Eye (tissue), 1 donor: ENCODE data around the gene PTS.
"Not testable (repeated sequence)": the region's sequence is repeated elsewhere in the genome, so short reads cannot be mapped to it uniquely, and the experiment has no call there.

Source experiments
- DNase-seq: peaks from one replicate; pipeline ENCODE4 v3.0.0-alpha.2; 2015

PTS gene

DNA sequence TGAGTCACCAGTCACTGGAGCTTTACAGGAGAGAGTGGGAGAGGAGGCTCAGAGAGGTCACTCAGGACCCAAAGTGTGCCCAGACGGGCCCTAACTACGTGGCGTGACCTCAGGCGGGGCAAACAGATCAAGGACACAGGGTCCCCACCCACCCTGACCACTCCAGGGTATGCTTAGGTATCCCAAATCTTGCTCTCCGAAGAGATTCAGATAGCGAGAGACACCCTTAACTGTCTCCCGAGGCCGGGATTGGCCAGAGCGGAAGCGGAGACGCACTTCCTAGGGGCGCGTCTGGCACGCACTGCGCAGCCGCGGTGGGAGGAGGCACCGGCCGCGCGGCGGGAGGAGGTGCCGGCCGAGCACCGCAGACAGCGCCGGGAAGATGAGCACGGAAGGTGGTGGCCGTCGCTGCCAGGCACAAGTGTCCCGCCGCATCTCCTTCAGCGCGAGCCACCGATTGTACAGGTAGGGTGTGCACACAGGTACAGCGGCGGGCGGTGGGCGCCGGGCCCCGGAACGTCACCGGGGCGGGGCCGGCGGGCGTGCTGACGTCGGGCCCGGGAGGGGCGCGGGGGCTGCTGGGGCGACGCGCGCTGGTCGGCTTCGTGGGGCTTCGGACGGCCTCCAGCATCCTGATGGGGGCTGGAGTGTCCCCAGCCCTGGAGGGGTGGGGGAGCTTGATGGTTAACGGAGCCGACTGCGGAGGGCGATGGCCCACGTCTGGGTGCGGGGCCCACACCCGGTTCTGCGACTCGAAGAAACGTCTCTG, at the start of gene PTS:
Gene PTS, plus strand, starts transcription at position 367 of the 769 bp plus-strand sequence. Its CDS starts 16 bp downstream, at position 383.
- peak; percentile 96 for DNase-seq

- DNase-seq: no peak
These were observed 48.6 kb upstream of the PTS start for GRCh38 chr11:112177589-112177988.

GRCh38 chr11:112178428-112178827, 47.8 kb upstream of the PTS start:
- no peak for DNase-seq

GRCh38 chr11:112178936-112179335, 47.3 kb upstream of the PTS start:
- no peak for DNase-seq

GRCh38 chr11:112179601-112180000, 46.6 kb upstream of the PTS start:
- DNase-seq: no peak

GRCh38 chr11:112182867-112183266, 43.4 kb upstream of the PTS start:
- no peak for DNase-seq

GRCh38 chr11:112185883-112186282, 40.3 kb upstream of the PTS start:
- DNase-seq: no peak

- DNase-seq: no peak
These were observed 39.9 kb upstream of the PTS start for GRCh38 chr11:112186304-112186703.

DNA sequence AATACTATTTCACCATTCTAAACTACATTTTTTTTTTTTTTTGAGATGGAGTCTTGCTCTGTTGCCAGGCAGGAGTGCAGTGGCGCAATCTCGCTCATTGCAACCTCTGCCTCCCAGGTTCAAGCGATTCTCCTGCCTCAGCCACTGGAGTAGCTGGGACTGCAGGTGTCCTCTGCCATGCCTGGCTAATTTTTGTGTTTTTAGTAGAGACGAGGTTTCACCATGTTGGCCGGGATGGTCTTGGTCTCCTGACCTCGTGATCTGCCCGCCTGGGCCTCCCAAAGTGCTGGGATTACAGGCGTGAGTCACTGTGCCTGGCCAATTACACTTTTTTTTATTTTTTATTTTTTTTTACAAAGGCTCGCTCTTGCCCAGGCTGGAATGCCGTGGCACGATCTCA, 31.1 kb upstream of the PTS start:
- DNase-seq: not testable (repeated sequence)

DNA sequence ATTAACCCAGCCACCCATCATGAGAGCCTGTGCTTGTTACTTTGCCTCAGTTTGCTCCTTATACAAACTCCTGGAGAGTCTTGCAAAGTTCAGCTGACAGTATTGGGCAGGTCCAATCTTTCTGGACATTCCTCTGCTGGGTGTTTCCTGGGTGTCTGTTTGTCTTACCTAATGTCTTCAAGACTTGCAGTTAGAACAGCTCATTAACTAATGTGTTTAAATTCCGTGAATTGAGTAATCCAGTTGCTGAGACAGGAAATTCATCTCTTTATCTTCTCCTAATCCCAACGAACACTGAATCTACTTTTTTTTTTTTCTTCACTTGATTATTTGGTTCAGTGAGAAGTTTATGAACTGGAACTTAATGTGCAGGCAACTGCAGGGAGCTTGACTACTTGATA, 30.3 kb upstream of the PTS start:
- DNase-seq: no peak

GRCh38 chr11:112196519-112197087, 29.6 kb upstream of the PTS start:
- no peak for DNase-seq

- not testable (repeated sequence) for DNase-seq
These were observed 27.1 kb upstream of the PTS start for GRCh38 chr11:112199101-112199500.

GRCh38 chr11:112200252-112200651, 26.0 kb upstream of the PTS start:
- DNase-seq: no peak

DNA sequence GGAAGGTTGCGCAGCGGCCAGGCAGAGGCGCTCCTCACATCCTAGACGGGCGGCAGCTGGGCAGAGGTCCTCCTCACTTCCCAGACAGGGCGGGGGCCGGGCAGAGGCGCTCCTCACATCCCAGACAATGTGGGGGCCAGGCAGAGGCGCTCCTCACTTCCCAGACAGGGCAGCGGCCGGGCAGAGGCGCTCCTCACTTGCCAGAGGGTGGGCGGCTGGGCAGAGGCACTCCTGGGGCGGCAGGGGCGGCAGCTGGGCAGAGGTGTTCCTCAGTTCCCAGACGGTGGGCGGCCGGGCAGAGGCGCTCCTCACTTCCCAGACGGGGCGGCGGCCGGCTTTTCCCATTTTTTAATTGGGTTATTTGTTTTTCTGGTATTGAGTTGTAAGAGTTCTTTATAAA, 20.2 kb upstream of the PTS start:
- DNase-seq: no peak

DNA sequence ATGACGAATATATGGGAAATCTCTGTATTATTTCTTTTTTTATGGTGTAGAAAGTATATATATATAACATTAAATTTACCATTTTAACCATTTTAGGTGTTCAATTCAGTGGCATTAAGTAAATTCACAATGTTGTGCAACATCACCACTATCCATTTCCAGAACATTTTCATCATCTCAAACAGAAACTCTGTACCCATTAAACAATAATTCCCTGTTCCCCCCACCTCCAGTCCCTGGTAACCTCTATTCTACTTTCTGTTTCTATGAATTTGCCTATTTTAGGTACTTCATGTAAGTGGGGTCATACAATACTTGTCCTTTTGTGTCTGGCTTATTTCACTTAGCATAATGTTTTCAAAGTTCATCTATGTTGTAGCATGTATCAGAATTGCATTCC, 15.3 kb upstream of the PTS start:
- no peak for DNase-seq

DNA sequence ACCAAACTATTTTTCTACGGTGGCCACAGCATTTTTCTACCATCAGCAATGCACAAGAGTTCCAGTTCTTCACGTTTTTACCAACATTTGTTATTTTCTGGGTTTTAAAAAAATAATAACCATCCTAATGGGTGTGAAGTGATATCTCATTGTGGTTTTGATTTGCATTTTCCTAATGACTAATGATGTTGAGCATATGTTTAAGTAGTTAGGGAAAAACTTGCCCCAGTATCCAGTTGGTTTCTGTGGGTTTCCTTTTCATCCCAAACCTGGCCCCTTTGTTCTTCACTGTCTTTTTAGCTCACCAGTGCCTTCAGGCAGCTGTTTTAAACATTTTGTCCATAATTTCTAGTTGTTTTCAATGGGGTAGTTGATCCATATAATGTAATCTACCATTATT, 14.7 kb upstream of the PTS start:
- DNase-seq: no peak

DNA sequence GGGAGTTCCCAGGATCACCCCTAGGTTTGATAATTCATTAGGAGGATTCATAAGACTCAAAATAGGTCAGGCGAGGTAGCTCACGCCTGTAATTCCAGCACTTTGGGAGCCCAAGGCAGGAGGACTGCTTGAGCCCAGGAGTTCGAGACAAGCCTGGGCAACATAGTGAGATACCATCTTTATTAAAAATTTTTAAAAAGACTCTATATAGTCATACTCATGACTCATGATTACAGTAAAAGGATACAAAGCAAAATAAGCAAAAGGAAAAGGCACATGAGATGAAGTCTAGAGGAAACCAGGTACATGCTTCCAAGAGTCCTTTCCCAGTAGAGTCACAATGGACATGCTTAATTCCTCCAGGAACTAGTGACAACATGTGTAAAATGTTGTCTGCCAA, 13.9 kb upstream of the PTS start:
- DNase-seq: no peak

DNA sequence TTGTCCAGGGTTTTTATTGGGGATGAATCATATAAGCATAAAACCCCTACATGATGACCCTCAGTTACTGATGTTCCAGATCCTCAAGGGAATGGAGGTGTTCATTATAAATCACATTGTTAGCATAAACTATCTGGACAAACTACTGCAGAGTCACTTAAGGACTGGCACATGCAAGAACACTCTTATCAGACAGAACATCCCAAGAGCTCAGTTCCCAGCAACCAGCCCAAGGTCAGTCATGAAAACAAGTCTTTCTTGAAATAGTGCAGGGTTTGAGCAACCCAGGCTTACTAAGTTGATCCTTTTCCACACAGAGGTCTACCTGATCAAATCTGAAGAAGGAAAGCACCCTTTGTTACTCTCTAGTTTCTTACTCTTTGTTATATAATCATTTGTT, 13.5 kb upstream of the PTS start:
- no peak for DNase-seq

DNA sequence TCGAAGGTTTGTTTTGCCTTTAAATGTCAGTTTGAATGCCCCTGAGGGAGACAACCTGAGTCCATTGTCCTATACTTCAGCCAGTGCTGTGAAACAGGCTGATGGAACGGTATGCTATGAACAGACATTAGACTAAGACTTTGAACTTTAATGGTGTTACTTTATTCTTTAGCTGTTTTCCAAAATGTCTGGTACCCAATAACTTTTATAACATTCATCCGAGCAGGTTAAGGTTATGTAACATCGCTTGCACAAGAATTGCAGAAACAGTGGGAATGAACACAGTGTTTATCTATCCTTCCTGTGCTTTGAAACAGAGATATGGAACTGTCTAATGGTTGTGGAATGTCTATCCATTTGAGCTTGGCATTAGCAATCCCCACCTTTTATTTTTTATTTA, 12.5 kb upstream of the PTS start:
- DNase-seq: no peak

GRCh38 chr11:112215621-112216020, 10.6 kb upstream of the PTS start:
- DNase-seq: no peak

DNA sequence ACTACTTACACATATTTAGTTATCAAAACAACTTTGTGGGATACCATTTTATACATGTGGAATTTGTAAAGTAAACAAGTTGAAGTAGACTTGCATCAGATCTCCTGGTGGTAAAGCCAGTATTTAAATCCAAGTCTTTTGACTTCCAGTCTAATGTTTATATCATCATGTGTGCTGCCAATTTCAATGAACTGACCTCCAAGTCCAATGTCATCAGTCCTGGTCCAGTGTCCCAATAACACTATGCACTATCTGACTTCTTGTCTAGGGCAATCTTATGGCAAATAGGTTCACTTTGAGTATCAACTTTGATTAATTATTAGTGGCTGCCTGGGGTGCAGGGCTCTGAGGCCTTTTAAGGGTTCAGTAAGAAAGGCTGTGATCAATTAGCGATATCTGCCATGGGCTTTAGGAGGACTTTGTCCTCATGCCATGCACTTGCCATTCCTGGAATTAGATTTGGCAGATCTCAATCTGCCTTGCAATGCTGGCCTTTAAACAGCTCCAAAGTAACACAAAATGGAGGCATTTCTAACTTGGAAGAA, 9.6 kb upstream of the PTS start:
- no peak for DNase-seq

DNA sequence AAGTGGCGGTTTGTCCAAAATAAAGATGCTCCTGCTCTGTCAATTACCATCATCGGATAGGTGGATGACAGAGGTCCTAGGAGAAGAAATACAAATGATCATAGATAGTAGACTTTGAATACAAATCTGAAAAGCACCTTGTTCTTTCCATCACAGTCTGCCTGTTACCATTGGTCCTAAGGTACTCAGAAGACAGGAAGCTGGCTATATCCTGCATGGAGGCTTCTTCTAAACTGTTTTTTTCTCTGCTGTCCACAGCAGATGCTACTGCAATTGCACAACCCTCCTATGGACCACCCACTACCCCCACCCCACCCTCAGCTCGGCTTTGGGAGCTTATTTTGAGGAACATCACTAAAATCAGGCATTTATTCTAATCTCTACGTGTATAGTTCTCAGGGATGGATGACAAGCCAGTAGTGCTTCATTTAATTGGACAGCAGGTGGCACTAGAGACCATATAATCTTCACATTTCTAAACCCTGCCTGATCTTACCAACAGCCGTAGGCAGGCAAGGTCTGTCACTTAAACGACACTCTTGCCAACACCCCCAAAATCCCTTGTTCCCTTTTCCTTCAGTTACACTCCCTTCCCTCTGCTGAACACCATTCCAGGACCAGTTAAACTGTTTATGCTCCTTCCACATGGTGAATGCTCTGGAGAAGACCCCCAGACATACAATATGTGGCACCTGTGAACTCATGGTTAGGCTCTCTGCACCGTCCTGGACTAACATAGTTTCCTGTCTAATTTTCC, 6.6 kb upstream of the PTS start:
- peak; percentile 94 for DNase-seq

DNA sequence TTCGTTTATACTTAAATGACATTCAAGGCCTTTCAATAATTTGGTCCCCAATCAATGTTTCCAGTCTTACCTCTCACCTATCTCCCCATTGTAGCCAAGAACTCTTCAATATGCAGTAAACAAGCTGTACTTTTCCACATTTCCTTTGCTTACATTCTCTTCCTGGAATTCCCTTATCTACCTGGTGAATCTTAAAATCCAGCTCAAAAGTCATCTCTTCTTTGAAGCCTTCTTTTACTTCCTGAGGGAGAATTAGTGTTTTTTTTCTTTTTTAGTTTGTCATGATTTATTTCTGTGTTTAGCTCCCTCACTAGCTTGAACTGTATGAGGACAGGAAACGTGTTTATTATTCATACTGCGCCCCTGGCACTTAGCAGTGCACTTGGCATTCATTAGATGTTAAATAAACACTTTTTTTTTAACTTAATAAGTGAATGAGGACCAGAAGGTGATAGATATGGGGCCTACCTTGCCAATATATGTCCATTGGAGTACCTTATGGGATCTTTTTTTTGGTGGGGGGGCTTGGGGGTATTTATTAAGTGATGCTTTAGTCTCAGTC, 4.9 kb upstream of the PTS start:
- DNase-seq: no peak
